Globus pallidus (tissue), 1 donor: Measurements from ENCODE around the gene PEPD.

ENCODE experiments used
- DNase-seq: peaks from one replicate; pipeline ENCODE4 v3.0.0-alpha.2; 2015; ENCODE audit warnings: low spot score

PEPD gene

GRCh38 chr19:33394723-33395560 lies 126.6 kb downstream of the PEPD start:
- DNase-seq, result no peak

GRCh38 chr19:33394006-33394722 lies 127.4 kb downstream of the PEPD start:
- DNase-seq, result no peak

- no peak for DNase-seq
Measured at GRCh38 chr19:33393286-33394005, 128.1 kb downstream of the PEPD start.

- no peak for DNase-seq
Measured at GRCh38 chr19:33392341-33393285, 129.0 kb downstream of the PEPD start.

DNA sequence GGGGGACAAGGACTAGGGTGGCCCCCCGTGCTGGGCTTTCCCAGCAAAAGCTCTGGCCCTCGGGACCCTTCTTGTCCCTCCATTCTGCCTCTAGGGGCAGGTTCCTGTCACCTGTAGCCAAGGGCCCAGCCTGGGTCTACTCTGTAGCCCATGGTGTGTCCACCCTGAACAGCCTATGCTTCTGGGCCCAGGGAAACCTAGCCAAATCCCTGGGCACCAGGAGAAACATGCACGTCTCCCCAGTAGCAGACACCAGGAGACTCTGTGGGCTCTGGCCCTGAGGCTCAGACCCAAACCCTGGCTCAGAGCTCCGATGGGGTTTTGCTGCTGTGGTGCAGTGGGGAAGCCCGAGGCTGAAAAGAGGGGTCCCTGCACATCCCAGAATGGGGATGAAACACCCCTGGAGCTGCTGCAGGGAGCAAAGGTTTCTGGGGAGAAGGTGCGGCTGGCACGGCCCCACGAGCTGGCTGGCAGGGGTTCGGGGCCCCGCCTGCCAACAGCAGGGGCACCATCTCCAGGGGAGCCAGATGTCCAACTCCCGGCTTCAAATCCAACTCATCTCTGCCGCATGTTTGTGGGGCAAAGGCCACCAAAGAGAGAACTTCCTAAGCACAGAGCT lies 129.9 kb downstream of the PEPD start:
- no peak for DNase-seq

DNA sequence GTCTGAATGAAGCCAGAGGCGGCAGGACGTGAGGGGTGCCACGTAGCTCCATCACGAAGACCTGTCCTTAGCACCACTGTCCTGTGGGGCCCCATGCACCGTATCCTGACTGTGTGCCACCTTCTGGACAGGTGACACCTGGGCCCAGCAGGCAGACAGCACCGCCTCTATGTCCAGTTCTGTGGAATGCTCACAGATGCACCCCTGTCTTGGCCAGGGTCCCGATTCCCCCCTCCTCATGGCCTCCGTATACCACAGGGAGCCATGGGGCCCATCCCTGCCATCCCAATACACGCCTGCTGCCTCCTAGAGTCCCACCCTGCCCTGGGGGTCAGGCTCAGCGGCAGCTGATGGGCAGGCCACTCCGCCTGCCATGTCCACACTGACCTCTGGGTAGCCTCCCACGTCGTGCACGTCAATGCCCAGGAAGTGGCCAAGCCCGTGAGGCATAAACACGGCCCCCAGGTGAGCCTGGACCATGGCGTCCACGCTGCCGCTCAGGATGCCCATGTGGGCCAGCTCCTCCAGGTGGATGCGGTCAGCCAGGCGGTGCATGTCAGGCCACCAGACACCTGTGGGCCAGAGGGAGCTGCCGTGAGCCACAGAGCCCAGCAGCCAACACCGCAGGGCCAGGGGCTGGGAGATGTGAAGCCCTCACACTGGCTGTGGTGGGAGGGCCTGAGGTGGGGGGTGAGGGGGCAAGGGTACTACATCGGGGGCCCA lies 130.5 kb downstream of the PEPD start:
- DNase-seq, result no peak

DNA sequence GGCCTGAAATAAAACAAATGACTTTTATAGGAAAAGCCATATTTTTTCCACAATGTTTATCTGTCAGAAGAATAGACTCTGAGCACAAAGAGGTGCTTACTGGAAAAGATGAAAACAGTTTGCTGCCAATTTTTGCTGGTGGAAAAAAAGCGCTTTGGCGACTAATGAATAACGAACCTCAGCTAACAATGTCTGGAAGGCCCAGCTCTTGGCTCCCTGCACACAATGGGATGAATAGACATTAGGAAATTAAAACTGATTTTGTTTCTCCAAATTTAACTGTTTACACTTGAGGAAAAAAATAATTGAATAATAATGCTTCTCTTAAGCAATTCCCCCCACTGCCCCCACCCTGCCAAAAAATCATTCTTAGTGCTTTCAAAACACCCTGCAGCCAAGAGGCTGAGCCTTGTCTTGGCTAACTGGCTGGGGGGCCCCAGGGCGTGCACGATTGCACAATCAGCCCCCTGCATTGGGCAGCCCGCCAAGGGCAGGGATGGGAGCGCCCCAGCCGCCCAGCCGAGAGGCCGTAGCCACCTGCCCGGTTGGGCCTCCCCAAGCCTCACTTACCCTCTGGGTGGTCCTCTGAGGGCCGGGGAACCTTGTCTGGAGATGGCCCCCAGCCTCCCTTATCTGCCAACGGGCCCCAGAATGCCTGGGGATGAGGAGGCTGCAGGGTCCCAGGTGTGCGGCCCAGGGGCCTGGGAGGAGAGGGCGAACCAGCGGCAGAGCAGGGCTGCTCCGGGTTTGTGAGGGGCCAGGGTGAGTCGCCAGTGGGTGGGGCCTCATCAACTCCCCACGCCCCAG lies 131.3 kb downstream of the PEPD start:
- DNase-seq, result peak; percentile 73

- no peak for DNase-seq
Measured at GRCh38 chr19:33389421-33390100, 132.0 kb downstream of the PEPD start.

DNA sequence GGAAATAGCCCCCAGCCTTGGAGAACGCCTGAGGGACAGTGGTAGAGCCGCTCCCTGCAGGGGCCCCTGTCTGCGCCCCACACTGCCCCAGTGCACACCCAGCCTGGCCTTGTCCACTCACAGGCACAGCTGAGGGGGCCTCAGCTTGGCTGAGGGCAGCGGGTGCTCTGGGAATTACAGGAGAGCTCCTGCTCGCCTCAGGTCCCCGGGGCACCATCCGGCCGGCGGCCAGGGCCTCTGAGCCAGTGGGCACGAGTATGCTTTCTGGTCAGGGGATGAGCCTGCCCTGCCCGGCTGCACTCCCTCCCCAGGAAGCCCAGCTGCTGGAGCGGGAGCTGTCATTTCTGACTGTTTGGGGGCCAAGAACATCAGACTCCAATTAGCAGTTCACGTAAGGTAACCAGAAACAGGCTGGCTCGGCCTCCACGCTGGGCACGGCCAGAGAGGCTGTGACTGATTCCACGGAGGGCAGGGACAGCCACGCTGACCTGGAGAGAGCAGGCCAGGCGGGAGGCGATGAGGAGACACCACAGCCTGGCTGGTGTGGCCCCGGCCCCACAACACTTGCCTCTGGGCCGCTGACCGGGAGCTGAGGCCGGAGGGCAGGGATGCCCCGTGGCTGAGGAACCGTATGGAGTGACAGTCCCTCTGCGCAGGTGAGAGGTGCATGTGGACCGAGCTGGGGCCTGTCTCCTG lies 132.7 kb downstream of the PEPD start:
- DNase-seq, result peak; percentile 31

- DNase-seq, result peak; percentile 42
Measured at GRCh38 chr19:33388231-33388724, 133.3 kb downstream of the PEPD start.

- DNase-seq, result no peak
Measured at GRCh38 chr19:33387351-33388230, 134.0 kb downstream of the PEPD start.

DNA sequence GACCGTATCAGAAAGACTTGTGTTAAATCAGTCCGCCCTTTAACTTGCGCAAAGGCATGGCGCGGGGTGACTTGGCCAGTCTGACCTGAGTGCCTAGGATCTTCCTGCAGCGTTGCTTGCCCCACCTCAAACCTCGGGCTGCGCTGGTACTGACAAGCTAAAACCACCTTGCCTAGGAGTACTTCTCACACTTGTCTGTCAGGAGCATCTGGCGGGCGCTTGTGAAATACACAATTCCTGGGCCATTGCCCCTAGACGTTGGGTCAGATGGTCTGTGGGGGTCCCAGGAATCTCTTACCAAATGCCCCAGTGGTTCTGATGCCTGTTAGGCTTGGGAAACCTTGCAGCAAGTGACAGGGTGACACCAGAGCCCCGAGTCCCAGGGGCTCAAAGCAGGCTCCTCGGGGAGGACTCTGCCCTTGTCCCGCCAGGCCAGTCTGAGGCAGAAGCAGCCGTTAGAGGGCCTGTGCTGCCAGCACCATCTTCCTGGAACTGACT lies 135.2 kb downstream of the PEPD start:
- DNase-seq, result no peak

DNA sequence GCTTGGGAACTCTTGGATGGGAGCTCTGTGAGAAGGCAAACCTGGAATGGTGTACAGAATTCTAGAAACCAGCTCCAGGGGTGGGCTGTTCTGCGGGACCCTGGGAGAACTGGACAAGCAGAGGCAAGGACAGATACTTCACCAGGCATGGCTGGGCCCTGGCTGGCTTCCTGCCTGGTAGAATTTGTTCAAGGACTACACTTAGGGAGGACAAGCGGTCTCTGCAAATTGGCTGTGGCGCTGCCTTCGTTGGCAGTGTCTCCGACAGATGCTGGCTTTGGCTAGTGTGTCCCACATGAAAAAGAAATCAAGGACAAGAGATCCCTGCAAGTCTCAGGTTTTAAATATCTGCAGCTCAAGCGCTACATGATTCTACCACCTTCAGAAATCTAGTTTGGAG lies 135.6 kb downstream of the PEPD start:
- no peak for DNase-seq

GRCh38 chr19:33384983-33385382 lies 136.6 kb downstream of the PEPD start:
- DNase-seq, result no peak

DNA sequence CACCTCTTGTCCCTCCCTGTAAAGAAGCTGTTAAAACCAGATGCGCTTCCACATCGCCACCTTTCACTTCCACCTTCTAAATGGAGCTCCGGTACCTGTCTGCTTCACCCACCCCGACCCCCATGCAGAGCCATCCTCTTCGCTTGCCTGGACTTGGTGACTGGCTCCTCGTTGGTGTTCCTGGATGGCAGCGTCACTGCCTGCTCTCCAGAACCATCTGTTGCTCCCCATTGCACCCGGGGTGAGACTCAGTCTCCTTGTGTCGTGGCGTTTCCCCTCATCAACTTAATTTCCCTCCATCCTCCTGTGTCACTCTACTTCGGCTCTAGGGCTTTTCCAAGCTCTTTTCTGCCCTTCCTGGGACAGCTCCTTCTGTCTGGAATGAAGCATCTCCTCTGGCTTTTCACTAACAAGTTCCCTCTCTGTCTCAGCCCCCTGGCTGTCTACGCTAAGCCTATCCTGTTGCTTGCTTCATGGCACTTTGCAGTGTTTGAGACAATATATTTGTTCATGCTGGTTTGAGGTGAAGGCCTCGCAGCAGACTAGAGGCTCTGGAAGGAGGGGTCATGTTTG lies 137.8 kb downstream of the PEPD start:
- no peak for DNase-seq

GRCh38 chr19:33382982-33383381 lies 138.6 kb downstream of the PEPD start:
- no peak for DNase-seq

DNA sequence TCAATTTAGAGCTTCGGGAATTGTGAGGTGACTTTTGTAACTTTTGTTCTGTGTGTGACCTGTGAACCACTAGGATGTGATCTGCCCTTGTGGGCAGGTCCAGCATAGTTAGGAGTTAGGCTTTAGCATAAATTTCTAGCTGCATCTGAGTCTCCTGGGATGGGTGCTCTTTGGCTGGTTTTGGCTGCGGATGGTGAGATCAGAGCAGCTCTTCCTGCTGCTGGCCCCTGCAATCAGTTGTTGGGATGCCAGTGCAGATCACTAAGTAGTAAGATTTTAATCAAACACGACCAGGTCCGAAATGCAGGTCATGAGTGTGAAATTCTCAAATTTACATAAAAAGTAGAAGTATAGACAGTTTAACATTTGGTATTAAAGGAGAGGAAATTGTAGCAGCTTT lies 139.6 kb downstream of the PEPD start:
- no peak for DNase-seq
